ENCODE data around the gene ESYT2. TPM values are rescaled to one million over a fixed set of nuclear protein-coding genes. Genes with fewer than 3 reads are reported as not detected.

Gene ESYT2
- total and polyA plus RNA-seq, 9 of the 15 experiments (the other 6 are each of a cell fraction or from before 2014, with no cell fraction given) = 5.8 to 86.9 (median 64.7) TPM

- TF ChIP-seq AFF1 (IDR thresholded peaks at IDR 0.05; ENCODE audit: low read depth in 1 of 2, partially characterized antibody in 2 of 2) = no peak
- TF ChIP-seq CCAR2 (IDR thresholded peaks at IDR 0.05; ENCODE audit: low read depth, low read length) = no peak
- TF ChIP-seq NRF1 (conservative IDR thresholded peaks at IDR 0.05 in 1 of 2, IDR thresholded peaks at IDR 0.05 in 1 of 2) = no peak
- TF ChIP-seq TCF7 (IDR thresholded peaks at IDR 0.05; ENCODE audit: borderline replicate concordance) = no peak
- no peak for TF ChIP-seq SUPT5H (IDR thresholded peaks at IDR 0.05)
- TF ChIP-seq CBX1 (IDR thresholded peaks at IDR 0.05; ENCODE audit: low read depth) = peak; percentile 55; the same call in 1 of the 2 replicates
- TF ChIP-seq KDM4B (IDR thresholded peaks at IDR 0.05; ENCODE audit: borderline replicate concordance in 2 of 2, low read depth in 1 of 2) = no peak
- TF ChIP-seq BRF1 (IDR thresholded peaks at IDR 0.05; ENCODE audit: borderline replicate concordance, extremely low read depth, insufficient read length) = no peak
- TF ChIP-seq ZBTB49 (CRISPR knock-in tag; IDR thresholded peaks at IDR 0.05; ENCODE audit: borderline replicate concordance) = no peak
- TF ChIP-seq CBX3 (IDR thresholded peaks at IDR 0.05; ENCODE audit: borderline replicate concordance in 1 of 2, low read length in 2 of 2) = peak in 1 of 2 experiments; percentile 95; a peak in 2 of 3 replicates
- no peak for TF ChIP-seq KAT2B (IDR thresholded peaks at IDR 0.05; ENCODE audit: low read depth, low read length)
- TF ChIP-seq CREM (IDR thresholded peaks at IDR 0.05; ENCODE audit: low read depth) = peak; percentile 72; the same call in 1 of the 2 replicates
- TF ChIP-seq ZBTB33 (CRISPR knock-in tag; IDR thresholded peaks at IDR 0.05) = peak; percentile 80
- TF ChIP-seq ZNF518B (CRISPR knock-in tag; IDR thresholded peaks at IDR 0.05) = no peak
These were observed 31.9 kb upstream of the ESYT2 start (continued) for GRCh38 chr7:158861004-158861787.

Measured in K562 (cell line).